D341Med (cell line): ENCODE results near the gene ELOVL7.
"Not testable (repeated sequence)": the region's sequence is repeated elsewhere in the genome, so short reads cannot be mapped to it uniquely, and the experiment has no call there.

ENCODE experiments used
- DNase-seq: peaks from one replicate; pipeline ENCODE4 v3.0.0; 2012; ENCODE audit warnings: low spot score

ELOVL7 gene

DNA sequence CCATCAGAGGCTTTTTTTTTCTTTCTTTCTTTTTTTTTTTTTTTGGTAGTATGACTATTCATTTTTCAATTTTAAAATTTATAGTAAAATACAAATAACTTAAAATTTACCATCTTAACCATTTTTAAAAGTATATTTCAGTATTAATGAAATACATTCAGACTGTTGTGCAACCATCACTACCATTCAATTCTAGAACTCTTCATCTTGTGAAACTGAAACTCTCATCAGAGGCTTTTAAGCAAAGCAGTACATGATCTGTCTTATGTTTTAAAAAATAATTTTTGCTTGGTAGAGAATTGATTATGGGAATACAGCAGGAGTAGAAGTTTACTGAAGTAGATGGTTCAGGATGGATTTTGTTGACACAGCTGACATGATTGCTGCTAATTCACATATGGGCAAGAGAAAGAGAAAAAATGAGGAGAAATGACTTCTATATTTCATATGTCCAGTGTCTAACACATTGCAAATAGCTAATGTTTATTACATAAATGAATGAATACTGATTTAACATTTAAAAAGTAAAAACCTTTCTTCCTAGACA is 13.4 kb downstream of the ELOVL7 start:
- no peak for DNase-seq

DNA sequence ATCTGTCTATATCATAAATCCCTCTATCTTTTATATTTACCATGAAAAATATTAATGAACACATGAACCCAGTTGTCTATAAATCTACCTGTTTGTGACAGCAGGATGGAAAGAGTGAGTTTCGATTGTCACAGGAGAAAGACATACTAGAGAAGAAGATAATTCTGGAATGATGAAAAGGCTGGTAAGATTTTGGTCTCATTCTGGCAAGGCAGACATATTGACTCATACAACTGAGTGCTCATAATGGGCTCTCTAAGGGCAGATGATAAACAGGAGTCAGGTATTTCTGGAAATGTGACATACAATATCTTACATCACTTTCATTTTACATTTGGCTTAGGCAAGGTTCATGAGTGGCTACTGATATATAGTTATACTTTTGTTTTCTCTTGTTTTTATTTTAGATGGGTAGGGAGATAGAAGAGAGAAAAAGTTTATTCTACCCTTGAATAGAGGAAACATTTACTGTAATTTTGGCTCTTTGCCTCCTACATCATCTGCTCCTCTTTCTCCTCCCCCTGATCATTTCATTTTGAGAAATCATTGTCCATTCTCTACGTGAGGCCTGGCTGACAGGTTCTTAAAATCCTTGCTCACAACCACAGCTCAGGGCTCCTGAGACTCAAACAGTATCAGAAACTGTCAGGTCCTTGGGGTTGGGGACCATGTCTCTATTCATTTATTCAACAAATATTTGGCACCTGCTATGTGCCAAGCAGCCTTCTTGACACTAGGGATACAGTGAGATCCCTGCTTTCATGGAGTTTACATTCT is 14.4 kb downstream of the ELOVL7 start:
- DNase-seq, result no peak

- DNase-seq, result no peak
These were observed 16.9 kb downstream of the ELOVL7 start for GRCh38 chr5:60827201-60827600.

- DNase-seq, result no peak
These were observed 17.4 kb downstream of the ELOVL7 start for GRCh38 chr5:60826653-60827052.

DNA sequence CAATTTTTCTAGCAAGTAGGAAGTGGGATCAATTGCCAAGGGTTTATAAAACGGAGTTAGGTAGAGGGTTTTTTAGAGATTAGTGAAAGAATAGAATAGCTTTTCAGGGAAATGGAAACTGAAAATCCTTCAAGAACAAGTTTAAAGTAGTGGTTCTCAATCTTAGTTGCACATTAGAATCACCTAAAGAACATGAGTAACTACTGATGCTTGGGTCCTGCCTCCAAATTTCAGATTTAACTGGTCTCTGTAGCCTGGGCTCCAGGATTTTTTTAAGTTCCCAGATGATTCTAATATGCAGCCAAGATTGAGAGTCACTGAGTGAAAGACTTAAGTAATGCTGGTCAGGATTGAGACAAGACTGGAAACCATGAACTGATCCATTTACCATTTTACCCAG is 20.5 kb downstream of the ELOVL7 start:
- DNase-seq, result no peak

- DNase-seq, result no peak
These were observed 21.8 kb downstream of the ELOVL7 start for GRCh38 chr5:60822285-60822556.

DNA sequence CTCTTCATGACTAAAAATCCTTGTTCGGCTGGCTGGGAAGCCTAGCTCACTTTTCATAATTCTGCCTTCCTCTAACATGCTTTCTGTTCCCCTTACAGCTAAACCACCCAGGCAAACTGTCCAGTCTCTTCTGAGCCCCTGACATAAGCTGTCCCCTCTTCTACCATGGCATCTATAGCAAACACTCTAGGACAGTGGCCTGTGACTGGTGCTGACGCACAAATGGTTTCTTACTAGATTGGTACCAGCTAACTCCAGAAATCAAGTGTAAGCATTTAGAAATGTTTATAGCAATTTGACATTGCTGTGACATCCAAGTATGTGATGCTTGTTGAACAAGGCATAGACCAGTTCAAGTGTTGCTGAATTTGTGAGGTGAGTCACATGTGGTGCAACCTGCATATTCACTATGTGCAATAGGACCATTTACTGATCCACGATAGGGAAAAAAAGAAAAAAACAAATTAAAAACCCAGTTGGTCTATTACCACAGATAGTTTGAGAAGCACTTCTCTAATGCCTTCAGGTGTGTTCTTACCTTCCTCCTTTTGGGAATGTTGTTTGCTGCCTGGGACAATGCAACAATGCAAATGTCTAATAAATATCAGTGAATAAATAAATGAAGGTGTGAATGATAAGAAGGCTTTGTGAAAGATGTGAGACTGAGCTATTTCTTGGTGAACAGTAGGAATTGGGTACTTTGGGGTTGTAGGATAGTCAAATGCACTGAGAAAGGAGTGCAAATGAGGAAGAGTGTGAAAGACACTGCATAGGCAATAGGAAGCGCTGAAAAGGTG is 22.4 kb downstream of the ELOVL7 start:
- DNase-seq, result no peak

GRCh38 chr5:60820593-60821487 is 23.2 kb downstream of the ELOVL7 start:
- DNase-seq, result no peak

- not testable (repeated sequence) for DNase-seq
These were observed 27.9 kb downstream of the ELOVL7 start for GRCh38 chr5:60816138-60816537.

DNA sequence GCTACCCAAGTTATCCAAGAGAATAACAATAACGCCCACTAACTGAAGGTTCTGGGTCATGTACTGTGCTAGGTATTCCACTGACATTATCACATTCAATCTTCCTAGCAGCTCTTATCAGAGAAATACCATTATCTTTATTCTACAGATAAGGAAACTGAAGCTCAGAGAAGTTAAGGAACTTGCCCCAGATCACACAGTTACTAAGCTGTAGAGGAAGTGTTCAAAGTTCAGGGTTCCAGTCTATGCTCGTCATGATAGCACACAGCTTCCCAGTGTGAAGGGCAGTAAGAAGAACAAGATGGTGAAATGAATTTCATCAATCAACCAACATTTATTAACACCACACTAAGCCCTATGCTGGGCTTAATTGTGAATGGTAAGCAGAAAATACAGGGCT is 29.6 kb downstream of the ELOVL7 start:
- DNase-seq, result no peak

GRCh38 chr5:60812426-60812825 is 31.6 kb downstream of the ELOVL7 start:
- no peak for DNase-seq

- no peak for DNase-seq
These were observed 33.0 kb downstream of the ELOVL7 start for GRCh38 chr5:60811105-60811504.

DNA sequence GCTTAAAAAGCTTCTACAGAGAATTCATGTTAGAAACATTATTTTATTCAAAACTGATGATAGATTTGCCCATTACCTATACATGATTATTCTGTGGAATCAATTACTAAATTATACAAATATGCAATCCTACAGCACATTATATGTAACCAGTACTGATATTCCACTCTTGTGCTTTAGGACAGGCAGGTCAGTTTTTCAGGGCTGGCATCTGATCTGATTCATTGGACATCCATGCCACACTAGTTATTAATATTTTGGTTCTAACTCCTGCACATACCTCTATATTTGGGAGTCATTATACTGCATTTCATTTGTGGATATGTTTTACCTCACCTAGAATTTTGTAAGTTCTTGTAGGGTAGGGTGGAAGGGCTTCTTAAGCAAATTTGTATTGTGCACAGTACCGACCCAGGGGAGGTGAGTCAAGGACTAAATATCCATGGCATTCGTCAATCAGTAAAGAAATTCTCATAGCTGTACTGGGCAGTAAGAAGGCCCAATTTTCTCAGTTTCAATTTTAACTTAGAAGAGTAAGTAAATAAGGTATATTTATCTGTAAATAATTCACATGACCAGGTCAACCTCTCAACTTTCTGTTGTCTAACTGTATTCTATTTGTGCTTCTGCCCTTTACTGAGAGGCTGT is 33.5 kb downstream of the ELOVL7 start:
- no peak for DNase-seq

DNA sequence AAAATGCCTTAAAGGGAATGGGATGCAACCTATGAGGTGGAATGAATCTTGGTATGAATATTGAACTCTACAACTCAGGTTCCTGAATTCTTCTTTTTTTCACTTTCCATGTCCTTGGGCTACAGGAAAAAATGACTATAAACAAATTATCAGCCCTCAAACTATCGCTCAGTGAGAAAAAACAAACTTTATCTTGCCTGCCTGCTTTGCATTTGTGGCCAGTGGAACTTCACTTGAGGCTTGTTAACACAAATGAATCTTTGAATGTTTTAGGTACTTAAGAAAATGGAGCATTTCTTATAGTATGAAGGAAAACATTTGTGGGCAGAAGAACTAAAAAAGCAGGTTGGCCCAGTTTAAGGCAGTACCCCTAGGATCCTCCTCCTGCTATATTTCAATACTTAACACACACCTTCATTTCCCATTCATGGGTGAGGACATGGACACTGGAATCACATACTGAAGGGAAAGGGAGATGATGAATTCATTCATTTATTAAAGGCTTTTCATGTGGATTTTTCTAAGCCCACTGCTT is 34.1 kb downstream of the ELOVL7 start:
- no peak for DNase-seq

- DNase-seq, result no peak
These were observed 37.4 kb downstream of the ELOVL7 start for GRCh38 chr5:60806591-60807243.

DNA sequence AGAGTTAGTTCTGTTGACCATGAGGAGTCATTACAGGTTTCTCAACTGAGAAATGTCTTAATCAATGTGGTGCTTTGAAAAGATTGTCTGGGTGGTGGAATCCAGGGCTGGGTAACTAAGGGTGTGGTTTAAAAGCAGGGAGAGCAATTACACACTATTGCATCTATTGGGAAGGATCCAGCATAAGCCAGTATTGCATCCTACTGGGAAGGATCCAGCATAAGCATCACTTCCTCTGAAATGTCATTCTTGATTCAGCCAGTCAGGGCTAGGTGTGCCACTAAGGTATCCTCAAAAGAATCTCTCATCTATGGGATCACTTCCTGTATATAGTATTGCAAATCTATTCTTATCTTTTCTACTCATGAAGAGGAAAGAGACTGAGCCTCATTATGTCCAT is 38.6 kb downstream of the ELOVL7 start:
- no peak for DNase-seq

DNA sequence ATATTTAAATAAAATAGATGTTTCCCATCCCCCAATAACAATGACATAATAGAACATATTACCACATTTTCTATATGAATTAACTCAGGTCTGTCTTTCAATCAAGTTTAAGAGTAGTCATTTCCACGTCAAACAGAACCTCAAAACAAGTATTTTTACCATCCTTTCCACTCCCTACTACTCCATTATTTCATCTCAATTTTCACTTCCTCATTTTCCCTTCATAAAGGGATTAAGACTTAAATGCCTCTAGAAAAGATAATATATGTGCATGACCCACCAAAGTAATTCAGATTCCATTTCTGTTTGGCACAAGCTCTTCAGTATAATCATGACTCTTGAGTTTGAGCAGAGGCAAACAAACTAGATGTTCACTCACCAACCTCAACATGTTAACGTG is 40.4 kb downstream of the ELOVL7 start:
- no peak for DNase-seq

DNA sequence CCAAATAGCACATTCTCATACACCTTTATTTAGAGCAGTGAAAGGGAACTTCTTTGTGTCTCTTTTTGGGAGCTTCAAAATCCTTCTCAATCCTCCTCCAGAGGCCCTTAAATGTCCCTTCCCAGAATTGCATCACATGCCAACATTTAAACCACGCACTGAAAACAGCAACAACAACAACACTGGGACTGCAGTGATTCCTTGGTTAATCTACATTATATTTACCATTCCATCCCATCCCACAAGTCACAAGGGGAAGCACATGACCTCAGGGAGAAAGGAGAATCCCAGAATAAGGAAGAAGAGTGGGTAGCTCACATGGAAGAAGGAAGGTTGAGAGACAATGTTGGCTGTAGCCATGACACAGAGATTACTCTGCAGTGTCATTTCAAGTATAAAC is 41.1 kb downstream of the ELOVL7 start:
- DNase-seq, result no peak

DNA sequence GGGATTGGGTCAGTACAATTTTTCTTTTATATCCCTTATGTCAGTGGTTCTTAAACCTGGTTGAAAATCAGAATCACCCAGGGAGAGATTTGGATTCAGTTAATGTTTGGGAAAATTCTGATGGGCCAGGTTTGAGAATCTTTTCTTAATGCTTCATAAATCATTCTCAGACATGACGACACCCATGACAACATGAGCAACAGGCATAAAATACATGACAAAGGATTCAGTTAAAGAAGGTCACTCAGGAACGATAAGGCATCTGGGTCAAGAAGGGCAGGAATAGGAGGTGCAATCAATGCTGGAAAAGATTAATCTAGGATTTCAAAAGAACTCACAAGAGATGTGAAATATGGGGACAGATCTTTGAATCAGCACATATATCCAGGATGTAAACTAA is 41.8 kb downstream of the ELOVL7 start:
- no peak for DNase-seq

DNA sequence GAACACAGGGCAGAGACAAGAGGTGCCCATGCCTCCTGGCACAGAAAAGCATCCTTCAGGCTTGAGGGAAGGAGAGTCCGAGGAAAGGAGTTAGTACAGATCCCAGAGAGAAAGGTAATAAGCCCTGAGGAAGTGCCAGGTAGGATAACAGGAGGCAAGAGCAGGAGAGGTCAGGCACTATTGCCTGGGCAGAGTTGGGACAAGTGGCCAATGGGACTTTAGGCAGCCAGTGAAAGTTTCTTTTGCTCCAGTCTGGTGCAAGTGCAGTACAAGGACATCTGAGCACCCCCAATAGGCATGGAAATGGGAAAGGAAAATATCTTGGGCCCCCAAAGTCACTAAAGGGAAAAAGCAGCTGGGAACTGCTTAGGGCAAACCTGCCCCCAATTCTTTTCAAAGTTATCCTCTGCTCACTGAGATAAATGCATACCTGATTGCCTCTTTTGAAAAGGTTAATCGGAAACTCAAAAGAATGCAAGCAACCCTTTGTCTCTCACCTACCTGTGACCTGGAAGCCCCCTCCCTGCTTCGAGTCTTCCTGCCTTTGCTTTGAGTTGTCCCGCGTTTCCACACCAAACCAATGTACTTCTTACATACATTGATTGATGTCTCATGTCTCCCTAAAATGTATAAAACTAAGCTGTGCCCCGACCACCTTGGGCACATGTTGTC is 46.5 kb downstream of the ELOVL7 start:
- no peak for DNase-seq
